IMR-90 (cell line): Measurements from ENCODE around the gene RBKS. TPM values are rescaled to one million over a fixed set of nuclear protein-coding genes. Genes with fewer than 3 reads are reported as not detected.

Source experiments
- ATAC-seq: fragments of 200-7000 bp; cut with Tn5 transposase; 2 replicates; pipeline ENCODE4 v1.9.1; 2020; ENCODE audit warnings: low read depth, mild to moderate bottlenecking, moderate library complexity
- BruUV-seq: library from RNA; stranded (reverse); fragments of 400-500 nt; replicated peaks from 2 replicates; lab custom pipeline; 2021; lab: Mats Ljungman, UMichigan
- CTCF ChIA-PET: fragments of 300-600 bp; formaldehyde crosslinking; extraction: SDS; loops from one replicate; lab custom pipeline; 2021; ENCODE audit warnings: antibody characterized with exemption; lab: Yijun Ruan, JAX
- POLR2A ChIA-PET: fragments of 300-600 bp; sonication (Branson Sonifier 250); formaldehyde crosslinking; loops from one replicate; lab custom pipeline; 2022; ENCODE audit warnings: antibody characterized with exemption; ENCODE audit not compliant: unreplicated experiment; lab: Charles Lee
- DNase-seq: peaks from one replicate; pipeline ENCODE4 v3.0.0; 2013
- H2AFZ ChIP-seq: replicated peaks from 2 replicates; pipeline ENCODE3; 2013; ENCODE audit warnings: low read length, mild to moderate bottlenecking; ENCODE audit not compliant: poor library complexity
- H2AK5ac ChIP-seq: 2 replicates; pipeline ENCODE4 v1.6.1; 2013; ENCODE audit warnings: low read depth, low read length, inconsistent platforms
- H2AK9ac ChIP-seq: replicated peaks from 2 replicates; pipeline ENCODE3; 2013; ENCODE audit warnings: mild to moderate bottlenecking, low read depth, low read length, moderate library complexity; ENCODE audit not compliant: poor library complexity
- H2BK120ac ChIP-seq: 2 replicates; pipeline ENCODE4 v1.6.1; 2013; ENCODE audit warnings: low read depth, low read length, inconsistent platforms
- H2BK15ac ChIP-seq: 3 replicates; pipeline ENCODE4 v1.6.1; 2013; ENCODE audit warnings: low read depth, low read length, inconsistent platforms
- H2BK20ac ChIP-seq: 2 replicates; pipeline ENCODE4 v1.6.1; 2013; ENCODE audit warnings: low read depth, mild to moderate bottlenecking, inconsistent platforms, low read length, moderate library complexity
- H2BK5ac ChIP-seq: 2 replicates; pipeline ENCODE4 v1.6.1; 2013; ENCODE audit warnings: mild to moderate bottlenecking, low read depth, low read length, inconsistent platforms; ENCODE audit not compliant: poor library complexity, severe bottlenecking
- H3K14ac ChIP-seq: replicated peaks from 2 replicates; pipeline ENCODE4 v1.6.1; 2013; ENCODE audit warnings: low read depth, low read length, inconsistent platforms
- H3K18ac ChIP-seq: 2 replicates; pipeline ENCODE4 v1.6.1; 2013; ENCODE audit warnings: low read depth, low read length, control low read depth
- H3K23ac ChIP-seq: 2 replicates; pipeline ENCODE4 v1.6.1; 2013; ENCODE audit warnings: low read depth, low read length, inconsistent platforms
- H3K27ac ChIP-seq: 2 replicates; pipeline ENCODE4 v1.5.1; 2013; ENCODE audit warnings: mild to moderate bottlenecking, control low read depth, low read length; ENCODE audit not compliant: insufficient read depth
- H3K27me3 ChIP-seq: 2 replicates; pipeline ENCODE4 v1.6.1; 2013; ENCODE audit warnings: low read length; ENCODE audit not compliant: control insufficient read depth, insufficient read depth
- H3K36me3 ChIP-seq: 2 replicates; pipeline ENCODE4 v1.6.1; 2013; ENCODE audit warnings: low read length, mixed read lengths; ENCODE audit not compliant: control insufficient read depth, insufficient read depth
- H3K4ac ChIP-seq: 2 replicates; pipeline ENCODE4 v1.6.1; 2013; ENCODE audit warnings: low read depth, low read length, inconsistent platforms
- H3K4me1 ChIP-seq: 2 replicates; pipeline ENCODE4 v1.6.1; 2013; ENCODE audit warnings: low read length, mixed read lengths; ENCODE audit not compliant: control insufficient read depth, insufficient read depth
- H3K4me2 ChIP-seq: 2 replicates; pipeline ENCODE4 v1.6.1; 2013; ENCODE audit warnings: low read depth, mild to moderate bottlenecking, control low read depth, low read length, moderate library complexity
- H3K4me3 ChIP-seq: 2 replicates; pipeline ENCODE4 v1.5.1; 2013; ENCODE audit warnings: low read depth, mild to moderate bottlenecking, control low read depth, low read length, moderate library complexity; ENCODE audit not compliant: insufficient read depth
- H3K56ac ChIP-seq: 2 replicates; pipeline ENCODE4 v1.6.1; 2013; ENCODE audit warnings: low read length, inconsistent platforms; ENCODE audit not compliant: insufficient read depth; ENCODE audit errors: extremely low read depth
- H3K79me1 ChIP-seq, 2 experiments: 2 replicates each; pipeline ENCODE4 v1.6.1; 2013; ENCODE audit warnings: low read length in 2 of 2, inconsistent platforms in 1 of 2, low read depth in 1 of 2
- H3K9ac ChIP-seq: 2 replicates; pipeline ENCODE4 v1.6.1; 2013; ENCODE audit warnings: low read depth, low read length, control low read depth
- H3K9me1 ChIP-seq: 2 replicates; pipeline ENCODE4 v1.6.1; 2013; ENCODE audit warnings: low read length, inconsistent platforms; ENCODE audit not compliant: insufficient read depth
- H3K9me3 ChIP-seq: 2 replicates; pipeline ENCODE4 v1.6.1; 2013; ENCODE audit warnings: low read length; ENCODE audit not compliant: control insufficient read depth, insufficient read depth
- H4K20me1 ChIP-seq: 2 replicates; pipeline ENCODE4 v1.6.1; 2013; ENCODE audit warnings: low read length, inconsistent platforms; ENCODE audit not compliant: insufficient read depth
- H4K5ac ChIP-seq: 2 replicates; pipeline ENCODE4 v1.6.1; 2013; ENCODE audit warnings: mild to moderate bottlenecking, low read depth, low read length, control low read depth
- H4K8ac ChIP-seq, 2 experiments: 2 replicates each; pipeline ENCODE4 v1.6.1; 2013; ENCODE audit warnings: low read depth in 2 of 2, low read length in 2 of 2, control low read depth in 1 of 2, inconsistent platforms in 1 of 2
- H4K91ac ChIP-seq: 2 replicates; pipeline ENCODE4 v1.6.1; 2013; ENCODE audit warnings: low read depth, low read length, inconsistent platforms; ENCODE audit not compliant: insufficient read depth
- BHLHE40 ChIP-seq: fragments of 150-350 bp; IDR thresholded peaks from 2 replicates; pipeline ENCODE4 v1.6.1; 2016; ENCODE audit warnings: mild to moderate bottlenecking, low read depth, low read length
- CEBPB ChIP-seq: IDR thresholded peaks from 2 replicates; pipeline ENCODE4 v1.6.1; 2012; ENCODE audit warnings: low read depth, low read length, improper control_type of control experiment
- CHD1 ChIP-seq: IDR thresholded peaks from 2 replicates; pipeline ENCODE4 v1.6.1; 2012; ENCODE audit warnings: low read depth, low read length, improper control_type of control experiment
- FOS ChIP-seq: fragments of 150-350 bp; IDR thresholded peaks from 2 replicates; pipeline ENCODE4 v1.6.1; 2016; ENCODE audit warnings: low read depth, low read length
- MAFK ChIP-seq: IDR thresholded peaks from 2 replicates; pipeline ENCODE4 v1.6.1; 2012; ENCODE audit warnings: low read depth, low read length, improper control_type of control experiment
- MAZ ChIP-seq: IDR thresholded peaks from 2 replicates; pipeline ENCODE4 v1.6.1; 2012; ENCODE audit warnings: low read depth, mild to moderate bottlenecking, low read length, improper control_type of control experiment, moderate library complexity, borderline replicate concordance
- MXI1 ChIP-seq: IDR thresholded peaks from 2 replicates; pipeline ENCODE4 v1.6.1; 2012; ENCODE audit warnings: low read depth, mild to moderate bottlenecking, low read length, moderate library complexity, borderline replicate concordance
- NFE2L2 ChIP-seq: fragments of 150-350 bp; IDR thresholded peaks from 2 replicates; pipeline ENCODE4 v1.6.1; 2016; ENCODE audit warnings: low read depth, mild to moderate bottlenecking, low read length
- POLR2A ChIP-seq: IDR thresholded peaks from 2 replicates; pipeline ENCODE4 v1.6.1; 2012; ENCODE audit warnings: mild to moderate bottlenecking, low read depth, low read length
- RAD21 ChIP-seq: IDR thresholded peaks from 2 replicates; pipeline ENCODE4 v1.6.1; 2012; ENCODE audit warnings: low read length, improper control_type of control experiment
- RCOR1 ChIP-seq: IDR thresholded peaks from 2 replicates; pipeline ENCODE4 v1.6.1; 2012; ENCODE audit warnings: mild to moderate bottlenecking, low read length, improper control_type of control experiment; ENCODE audit not compliant: insufficient replicate concordance
- RFX5 ChIP-seq: IDR thresholded peaks from 2 replicates; pipeline ENCODE4 v1.8.0; 2012; ENCODE audit warnings: low read depth, mild to moderate bottlenecking, low read length, moderate library complexity
- SMC3 ChIP-seq: fragments of 150-350 bp; IDR thresholded peaks from 2 replicates; pipeline ENCODE4 v1.6.1; 2016; ENCODE audit warnings: low read depth, mild to moderate bottlenecking, antibody characterized with exemption, low read length, moderate library complexity
- WGBS, 2 experiments: methylation state at CpG; one replicate each; pipeline versions ENCODE4 v1.1.5 to v1.1.7; 2013; ENCODE audit warnings: missing lambda C conversion rate in 2 of 2; ENCODE audit not compliant: insufficient read length in 1 of 2; ENCODE audit errors: extremely low coverage in 2 of 2; 5-methylcytosine and 5-hydroxymethylcytosine counted together
- dilution Hi-C: fragments of 300-500 bp; cut with HindIII; formaldehyde crosslinking; loops from one replicate; pipeline ENCODE4 v1.14.3; 2018; ENCODE audit warnings: low sequenced_read_pairs; ENCODE audit not compliant: unreplicated experiment
- in situ Hi-C: fragments of 300-500 bp; cut with MboI; formaldehyde crosslinking; loops from 3 replicates; pipeline ENCODE4 v1.14.3; 2019; ENCODE audit warnings: low sequenced_read_pairs, inconsistent platforms, mixed read lengths
- intact Hi-C: fragments of 100-400 bp; cut with micrococcal nuclease; formaldehyde crosslinking; loops from 2 replicates; pipeline ENCODE4 v1.10.0; 2022
- polyA plus RNA-seq, 3 experiments: library from polyadenylated mRNA; depleted of rRNA; stranded (reverse); fragments of >200 nt; gene quantifications; 2 replicates each; pipeline ENCODE4 v1.2.3, GENCODE V29; 2012; ENCODE audit warnings: low replicate concordance in 1 of 3
- total RNA-seq: library from RNA; depleted of rRNA; stranded (reverse); fragments of >200 nt; gene quantifications from 2 replicates; pipeline ENCODE4 v1.2.3, GENCODE V29; 2012
- TF ChIP-seq, protein P1 (sequence below): fragments of 150-350 bp; IDR thresholded peaks from 2 replicates; pipeline ENCODE4 v1.6.1; 2016; ENCODE audit warnings: low read depth, mild to moderate bottlenecking, low read length, moderate library complexity, borderline replicate concordance
- TF ChIP-seq, protein P2 (sequence below): conservative IDR thresholded peaks from 2 replicates; pipeline ENCODE4 v1.5.1; 2012; ENCODE audit warnings: mild to moderate bottlenecking, low read depth, low read length, improper control_type of control experiment
- TF ChIP-seq, protein P3 (sequence below): fragments of 150-350 bp; IDR thresholded peaks from 2 replicates; pipeline ENCODE4 v1.6.1; 2017; ENCODE audit warnings: mild to moderate bottlenecking, antibody characterized with exemption, low read length, low read depth

RBKS gene
- total and polyA plus RNA-seq, 2 of the 4 experiments (the other 2 are of a cell fraction), result 1.1 to 1.4 TPM

GRCh38 chr2:27863146-27863545 lies 27.0 kb downstream of the RBKS start:
- no peak overlapping the region for H3K9ac ChIP-seq
- TF ChIP-seq SMC3 (no peak), RCOR1 (no peak), BHLHE40 (no peak), NFE2L2 (no peak), MXI1 (no peak), CEBPB (no peak), RAD21 (no peak), MAZ (no peak), RFX5 (no peak), FOS (no peak), CHD1 (no peak), POLR2A (no peak), MAFK (no peak)
- TF ChIP-seq, protein P1, sequence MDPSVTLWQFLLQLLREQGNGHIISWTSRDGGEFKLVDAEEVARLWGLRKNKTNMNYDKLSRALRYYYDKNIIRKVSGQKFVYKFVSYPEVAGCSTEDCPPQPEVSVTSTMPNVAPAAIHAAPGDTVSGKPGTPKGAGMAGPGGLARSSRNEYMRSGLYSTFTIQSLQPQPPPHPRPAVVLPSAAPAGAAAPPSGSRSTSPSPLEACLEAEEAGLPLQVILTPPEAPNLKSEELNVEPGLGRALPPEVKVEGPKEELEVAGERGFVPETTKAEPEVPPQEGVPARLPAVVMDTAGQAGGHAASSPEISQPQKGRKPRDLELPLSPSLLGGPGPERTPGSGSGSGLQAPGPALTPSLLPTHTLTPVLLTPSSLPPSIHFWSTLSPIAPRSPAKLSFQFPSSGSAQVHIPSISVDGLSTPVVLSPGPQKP, result no peak
- TF ChIP-seq, protein P2, sequence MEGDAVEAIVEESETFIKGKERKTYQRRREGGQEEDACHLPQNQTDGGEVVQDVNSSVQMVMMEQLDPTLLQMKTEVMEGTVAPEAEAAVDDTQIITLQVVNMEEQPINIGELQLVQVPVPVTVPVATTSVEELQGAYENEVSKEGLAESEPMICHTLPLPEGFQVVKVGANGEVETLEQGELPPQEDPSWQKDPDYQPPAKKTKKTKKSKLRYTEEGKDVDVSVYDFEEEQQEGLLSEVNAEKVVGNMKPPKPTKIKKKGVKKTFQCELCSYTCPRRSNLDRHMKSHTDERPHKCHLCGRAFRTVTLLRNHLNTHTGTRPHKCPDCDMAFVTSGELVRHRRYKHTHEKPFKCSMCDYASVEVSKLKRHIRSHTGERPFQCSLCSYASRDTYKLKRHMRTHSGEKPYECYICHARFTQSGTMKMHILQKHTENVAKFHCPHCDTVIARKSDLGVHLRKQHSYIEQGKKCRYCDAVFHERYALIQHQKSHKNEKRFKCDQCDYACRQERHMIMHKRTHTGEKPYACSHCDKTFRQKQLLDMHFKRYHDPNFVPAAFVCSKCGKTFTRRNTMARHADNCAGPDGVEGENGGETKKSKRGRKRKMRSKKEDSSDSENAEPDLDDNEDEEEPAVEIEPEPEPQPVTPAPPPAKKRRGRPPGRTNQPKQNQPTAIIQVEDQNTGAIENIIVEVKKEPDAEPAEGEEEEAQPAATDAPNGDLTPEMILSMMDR, result no peak
- TF ChIP-seq, protein P3, sequence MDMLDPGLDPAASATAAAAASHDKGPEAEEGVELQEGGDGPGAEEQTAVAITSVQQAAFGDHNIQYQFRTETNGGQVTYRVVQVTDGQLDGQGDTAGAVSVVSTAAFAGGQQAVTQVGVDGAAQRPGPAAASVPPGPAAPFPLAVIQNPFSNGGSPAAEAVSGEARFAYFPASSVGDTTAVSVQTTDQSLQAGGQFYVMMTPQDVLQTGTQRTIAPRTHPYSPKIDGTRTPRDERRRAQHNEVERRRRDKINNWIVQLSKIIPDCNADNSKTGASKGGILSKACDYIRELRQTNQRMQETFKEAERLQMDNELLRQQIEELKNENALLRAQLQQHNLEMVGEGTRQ, result no peak
- WGBS, 2 experiments, result no CpG with 5 or more reads among the region's 1 CpG
- 0 out of 2 replicates have a peak overlapping the region, but pooled peaks have one; percentile 32 for H4K91ac ChIP-seq
- H3K27me3 ChIP-seq, result no peaks in the 10 kb centered on the region
- H3K14ac ChIP-seq, result no peak overlapping the region
- 0 out of 2 replicates have a peak overlapping the region, but pooled peaks have one; percentile 55 for H3K18ac ChIP-seq
- peaks cover 2% of the 10 kb centered on the region; the same call in 1 of the 2 replicates for H3K9me1 ChIP-seq
- CTCF ChIA-PET, result interaction anchor here (1.1 kb wide), 1 partner anchor 12 kb away, joined by 4 read pairs; no protein-coding TSS in a partner anchor
- H2BK15ac ChIP-seq, result peak overlapping the region; percentile 44; the same call in 1 of the 3 replicates
- H2BK120ac ChIP-seq, result 0 out of 2 replicates have a peak overlapping the region, but pooled peaks have one; percentile 2
- ATAC-seq (no peak), DNase-seq (no peak)
- H3K4me1 ChIP-seq, result peaks cover 5% of the 10 kb centered on the region; the same call in 1 of the 2 replicates
- no peak overlapping the region for H4K5ac ChIP-seq
- peak overlapping the region; percentile 75; the same call in 1 of the 2 replicates for H3K23ac ChIP-seq
- intact Hi-C loops, result no loop called here
- POLR2A ChIA-PET, result no interaction called here
- no peaks in the 10 kb centered on the region for H3K79me1 ChIP-seq
- H2AFZ ChIP-seq, result no peak overlapping the region
- H3K4me3 ChIP-seq, result no peak overlapping the region
- peak overlapping the region; percentile 24; the same call in 1 of the 2 replicates for H3K4ac ChIP-seq
- H3K4me2 ChIP-seq, result no peak overlapping the region
- no peak overlapping the region for H3K27ac ChIP-seq
- dilution Hi-C loops, result no loop called here
- H4K8ac ChIP-seq, result peak overlapping the region in 1 of 2 experiments; percentile 30; a peak in 1 of 4 replicates
- no peaks in the 10 kb centered on the region for H3K9me3 ChIP-seq
- H2AK5ac ChIP-seq, result peak overlapping the region; percentile 66; the same call in 1 of the 2 replicates
- in situ Hi-C loops, result no loop called here
- H3K36me3 ChIP-seq, result no peaks in the 10 kb centered on the region
- no peaks in the 10 kb centered on the region for H4K20me1 ChIP-seq
- no peak overlapping the region for H2AK9ac ChIP-seq
- H2BK5ac ChIP-seq, result no peak overlapping the region
- H3K56ac ChIP-seq, result no peak overlapping the region
- H2BK20ac ChIP-seq, result peak overlapping the region; percentile 8
- no TSS peak for BruUV-seq
